HCT116 (cell line): ENCODE measurements around the gene GPLD1. TPM values are rescaled to one million over a fixed set of nuclear protein-coding genes. Genes with fewer than 3 reads are reported as not detected.

Experiments used
- ATAC-seq: fragments of 200-7000 bp; cut with Tn5 transposase; 2 replicates; pipeline ENCODE4 v1.9.1; 2020; ENCODE audit warnings: mild to moderate bottlenecking, moderate library complexity
- BruUV-seq: library from RNA; stranded (reverse); fragments of 400-500 nt; replicated peaks from 2 replicates; lab custom pipeline; 2021; lab: Mats Ljungman, UMichigan
- CTCF ChIA-PET: fragments of 300-600 bp; sonication (Branson Sonifier 250); formaldehyde crosslinking; loops from one replicate; lab custom pipeline; 2021; ENCODE audit warnings: antibody characterized with exemption; lab: Charles Lee
- POLR2A ChIA-PET: fragments of 300-600, 350-600 bp; sonication (Branson Sonifier 250); formaldehyde crosslinking; loops from one replicate; lab custom pipeline; 2021; ENCODE audit warnings: antibody characterized with exemption; lab: Charles Lee
- RAD21 ChIA-PET, 2 experiments: fragments of 300-600 bp; sonication (Branson Sonifier 250); formaldehyde crosslinking; loops; one replicate each; lab custom pipeline; 2023; ENCODE audit warnings: low total read pairs in 2 of 2; ENCODE audit not compliant: uncharacterized antibody in 2 of 2, unreplicated experiment in 2 of 2, low non-redundant PET in 1 of 2; lab: Charles Lee
- DNase-seq: peaks from one replicate; pipeline ENCODE4 v3.0.0-alpha.2; 2010; ENCODE audit warnings: low read depth, low spot score
- H2AFZ ChIP-seq: fragments of 200-600 bp; shearing (Covaris generic), sonication (generic); 2 replicates; pipeline ENCODE4 v1.6.1; 2017; ENCODE audit warnings: low read depth, mixed run types, mixed read lengths, antibody characterized with exemption, low read length; ENCODE audit not compliant: poor library complexity, severe bottlenecking
- H3K27ac ChIP-seq: 2 replicates; pipeline ENCODE4 v1.5.1; 2012; ENCODE audit warnings: low read depth, low read length
- H3K27me3 ChIP-seq: fragments of 200-600 bp; sonication (generic); 2 replicates; pipeline ENCODE4 v1.6.1; 2016; ENCODE audit warnings: mixed run types, low read length, mixed read lengths; ENCODE audit not compliant: insufficient read depth
- H3K36me3 ChIP-seq, 2 experiments: fragments of 200-500 bp in 1 of 2; fragments of 200-600 bp in 1 of 2; sonication (Bioruptor generic) in 1 of 2; sonication (generic) in 1 of 2; 2 replicates each; pipeline versions ENCODE4 v1.5.1 to v1.6.1; 2014 to 2016; ENCODE audit warnings: low read length in 2 of 2, inconsistent platforms in 1 of 2, mixed read lengths in 1 of 2, mixed run types in 1 of 2; ENCODE audit not compliant: insufficient read depth in 2 of 2, control insufficient read depth in 1 of 2
- H3K4me1 ChIP-seq, 2 experiments: fragments of 200-600 bp in 1 of 2; sonication (generic) in 1 of 2; 2 replicates each; pipeline versions ENCODE4 v1.5.1 to v1.6.1; 2012 to 2017; ENCODE audit warnings: low read length in 2 of 2, inconsistent platforms in 1 of 2, mild to moderate bottlenecking in 1 of 2, mixed read lengths in 1 of 2, mixed run types in 1 of 2, moderate library complexity in 1 of 2; ENCODE audit not compliant: insufficient read depth in 2 of 2, control insufficient read depth in 1 of 2
- H3K4me2 ChIP-seq: fragments of 200-600 bp; sonication (generic); 2 replicates; pipeline ENCODE4 v1.6.1; 2017; ENCODE audit warnings: mixed run types, low read length, mixed read lengths
- H3K4me3 ChIP-seq, 2 experiments: fragments of 200-600 bp in 1 of 2; sonication (generic) in 1 of 2; replicated peaks in 1 of 2; 2 replicates each; pipeline ENCODE4 v1.5.1; 2011 to 2016; ENCODE audit warnings: low read length in 2 of 2, control low read depth in 1 of 2, low read depth in 1 of 2, mild to moderate bottlenecking in 1 of 2, mixed read lengths in 1 of 2, mixed run types in 1 of 2
- H3K79me2 ChIP-seq: fragments of 200-600 bp; sonication (generic); 2 replicates; pipeline ENCODE4 v1.6.1; 2017; ENCODE audit warnings: mild to moderate bottlenecking, mixed run types, low read length, moderate library complexity, mixed read lengths; ENCODE audit not compliant: insufficient read depth
- H3K9ac ChIP-seq: fragments of 200-600 bp; sonication (generic); 2 replicates; pipeline ENCODE4 v1.6.1; 2016; ENCODE audit warnings: low read length, mixed read lengths
- H3K9me2 ChIP-seq: fragments of 200-600 bp; sonication (generic), shearing (Covaris generic); 2 replicates; pipeline ENCODE4 v1.6.1; 2017; ENCODE audit warnings: mixed run types, mild to moderate bottlenecking, moderate library complexity; ENCODE audit not compliant: insufficient read depth
- H3K9me3 ChIP-seq, 2 experiments: fragments of 200-500 bp in 1 of 2; fragments of 200-600 bp in 1 of 2; sonication (Bioruptor generic) in 1 of 2; sonication (generic) in 1 of 2; 2 replicates each; pipeline ENCODE4 v1.6.1; 2014 to 2017; ENCODE audit warnings: low read length in 2 of 2, mixed read lengths in 2 of 2, inconsistent platforms in 1 of 2, low read depth in 1 of 2, mild to moderate bottlenecking in 1 of 2, mixed run types in 1 of 2, moderate library complexity in 1 of 2; ENCODE audit not compliant: control insufficient read depth in 1 of 2, insufficient read depth in 1 of 2
- H4K20me1 ChIP-seq: fragments of 200-600 bp; sonication (generic), shearing (Covaris generic); 2 replicates; pipeline ENCODE4 v1.6.1; 2017; ENCODE audit warnings: mixed run types, mild to moderate bottlenecking, moderate library complexity; ENCODE audit not compliant: insufficient read depth
- CBX3 ChIP-seq: IDR thresholded peaks from 2 replicates; pipeline ENCODE4 v1.6.1; 2012; ENCODE audit warnings: low read depth
- CEBPB ChIP-seq: IDR thresholded peaks from 2 replicates; pipeline ENCODE4 v1.6.1; 2012; ENCODE audit warnings: low read depth
- CTCF ChIP-seq, 3 experiments: fragments of 200-600 bp in 1 of 3; sonication (generic) in 1 of 3; IDR thresholded peaks in 2 of 3; conservative IDR thresholded peaks in 1 of 3; 2 replicates each; pipeline ENCODE4 v1.5.1; 2012 to 2017; ENCODE audit warnings: low read depth in 2 of 3, low read length in 2 of 3, antibody characterized with exemption in 1 of 3, borderline replicate concordance in 1 of 3, control low read depth in 1 of 3, mild to moderate bottlenecking in 1 of 3, mixed read lengths in 1 of 3, mixed run types in 1 of 3, moderate library complexity in 1 of 3; ENCODE audit not compliant: insufficient read depth in 1 of 3
- EGR1 ChIP-seq: IDR thresholded peaks from 2 replicates; pipeline ENCODE4 v1.6.1; 2012; ENCODE audit warnings: low read depth
- ELF1 ChIP-seq: IDR thresholded peaks from 2 replicates; pipeline ENCODE4 v1.6.1; 2012; ENCODE audit warnings: low read depth, borderline replicate concordance
- EZH2phosphoT487 ChIP-seq: fragments of 200-600 bp; IDR thresholded peaks from 2 replicates; pipeline ENCODE4 v1.6.1; 2018; ENCODE audit warnings: antibody characterized with exemption, borderline replicate concordance
- JUND ChIP-seq: IDR thresholded peaks from 2 replicates; pipeline ENCODE4 v1.6.1; 2012
- MAX ChIP-seq: IDR thresholded peaks from 2 replicates; pipeline ENCODE4 v1.6.1; 2012
- POLR2A ChIP-seq: IDR thresholded peaks from 2 replicates; pipeline ENCODE4 v1.7.0; 2011; ENCODE audit warnings: borderline replicate concordance; ENCODE audit not compliant: insufficient read depth, insufficient read length; ENCODE audit errors: extremely low read depth
- RAD21 ChIP-seq: IDR thresholded peaks from 2 replicates; pipeline ENCODE4 v1.6.1; 2012; ENCODE audit warnings: low read depth, mild to moderate bottlenecking
- REST ChIP-seq: IDR thresholded peaks from 2 replicates; pipeline ENCODE4 v1.6.1; 2012; ENCODE audit warnings: low read depth
- SP1 ChIP-seq: IDR thresholded peaks from 2 replicates; pipeline ENCODE4 v1.6.1; 2012; ENCODE audit warnings: low read depth
- SRF ChIP-seq: IDR thresholded peaks from 2 replicates; pipeline ENCODE4 v1.6.1; 2012; ENCODE audit warnings: low read depth
- YY1 ChIP-seq: IDR thresholded peaks from 2 replicates; pipeline ENCODE4 v1.6.1; 2011; ENCODE audit warnings: low read length, low read depth, moderate library complexity, mild to moderate bottlenecking; ENCODE audit not compliant: insufficient replicate concordance; ENCODE audit errors: extremely low read depth
- ZBTB33 ChIP-seq: IDR thresholded peaks from 2 replicates; pipeline ENCODE4 v1.6.1; 2011; ENCODE audit warnings: mild to moderate bottlenecking, low read length, moderate library complexity; ENCODE audit not compliant: insufficient replicate concordance; ENCODE audit errors: extremely low read depth
- ZFX ChIP-seq: fragments of 450-650 bp; IDR thresholded peaks from 2 replicates; pipeline ENCODE4 v1.6.1; 2017
- ZNF274 ChIP-seq: fragments of 200-500 bp; sonication (Bioruptor generic); IDR thresholded peaks from 2 replicates; pipeline ENCODE4 v1.6.1; 2014; ENCODE audit warnings: mild to moderate bottlenecking, low read depth, low read length, inconsistent platforms
- intact Hi-C: fragments of 100-400 bp; cut with micrococcal nuclease; formaldehyde crosslinking; loops from 2 replicates; pipeline ENCODE4 v1.10.0; 2022
- total RNA-seq: library from RNA; stranded (reverse); gene quantifications from one replicate; pipeline ENCODE4 v1.2.1, GENCODE V29; 2021; ENCODE audit not compliant: unreplicated experiment

GPLD1 gene
- total RNA-seq, 1 experiment from 2014 or later = 2.1 TPM

- TF ChIP-seq ELF1 (no peak), CBX3 (no peak), RAD21 (no peak), ZNF274 (no peak), EZH2phosphoT487 (no peak), MAX (no peak), CTCF (IDR thresholded peaks at IDR 0.05 in 2 of 3, conservative IDR thresholded peaks at IDR 0.05 in 1 of 3; ENCODE audit: borderline replicate concordance in 1 of 3, insufficient read depth in 1 of 3, low read depth in 2 of 3, low read length in 2 of 3) (no peak)
Observed at GRCh38 chr6:24412294-24412693, 77.1 kb downstream of the GPLD1 start (continued).

- RAD21 ChIA-PET = no interaction called here
- TF ChIP-seq JUND = no peak
- no peak for TF ChIP-seq CBX3
- TF ChIP-seq ZFX = no peak
- no peak for TF ChIP-seq SP1
- TF ChIP-seq ELF1 = no peak
- no peak for TF ChIP-seq MAX
- no peak for TF ChIP-seq ZBTB33
- no peak for TF ChIP-seq RAD21
- TF ChIP-seq YY1 = no peak
- no peak for TF ChIP-seq CEBPB
- no peak for TF ChIP-seq ZNF274
- no peak for TF ChIP-seq EGR1
- no peak for TF ChIP-seq POLR2A
- no peak for TF ChIP-seq REST
- no peak for TF ChIP-seq SRF
- POLR2A ChIA-PET = no interaction called here
- Histone ChIP-seq H4K20me1 (no peaks in the 10 kb centered on the region), H3K4me3 (no peak overlapping the region), H3K4me2 (no peak overlapping the region), H3K9me2 (no peaks in the 10 kb centered on the region), H3K9ac (no peak overlapping the region), H3K79me2 (peaks cover 74% of the 10 kb centered on the region), H3K9me3 (no peaks in the 10 kb centered on the region), H3K36me3 (peaks cover 45 to 51% of the 10 kb centered on the region in 2 experiments), H3K4me1 (no peaks in the 10 kb centered on the region), H2AFZ (no peak overlapping the region), H3K27ac (no peak overlapping the region), H3K27me3 (no peaks in the 10 kb centered on the region)
- intact Hi-C loops = no loop called here
- CTCF ChIA-PET = no interaction called here
- BruUV-seq = no TSS peak
- no peak for DNase-seq
- no peak for ATAC-seq
Observed at GRCh38 chr6:24410622-24411021, 78.8 kb downstream of the GPLD1 start.
